H9 (cell line): ENCODE results near the gene ADAM8. TPM values are rescaled to one million over a fixed set of nuclear protein-coding genes. Genes with fewer than 3 reads are reported as not detected.

Experiments used
- DNase-seq: peaks from one replicate; pipeline ENCODE4 v3.0.0-alpha.2; 2017
- H2AFZ ChIP-seq: one replicate; pipeline ENCODE4 v1.6.1; 2013; ENCODE audit warnings: mild to moderate bottlenecking, low read length, control low read depth, moderate library complexity
- H2AK5ac ChIP-seq: 2 replicates; pipeline ENCODE4 v1.6.1; 2013; ENCODE audit warnings: low read length, control low read depth, mixed read lengths; ENCODE audit not compliant: insufficient read length
- H2BK120ac ChIP-seq: one replicate; pipeline ENCODE4 v1.6.1; 2013; ENCODE audit warnings: low read depth, mild to moderate bottlenecking, low read length, control low read depth, inconsistent platforms; ENCODE audit not compliant: poor library complexity, severe bottlenecking
- H2BK12ac ChIP-seq: 2 replicates; pipeline ENCODE4 v1.6.1; 2013; ENCODE audit warnings: low read length, control low read depth, mixed read lengths, low read depth; ENCODE audit not compliant: insufficient read length
- H2BK15ac ChIP-seq: 2 replicates; pipeline ENCODE4 v1.6.1; 2013; ENCODE audit warnings: low read depth, low read length, control low read depth
- H2BK20ac ChIP-seq: one replicate; pipeline ENCODE4 v1.6.1; 2013; ENCODE audit warnings: low read depth, mild to moderate bottlenecking, low read length, control low read depth, inconsistent platforms; ENCODE audit not compliant: poor library complexity, severe bottlenecking
- H2BK5ac ChIP-seq: 2 replicates; pipeline ENCODE4 v1.6.1; 2013; ENCODE audit warnings: low read length, control low read depth, mixed read lengths; ENCODE audit not compliant: insufficient read length
- H3K14ac ChIP-seq: 2 replicates; pipeline ENCODE4 v1.6.1; 2013; ENCODE audit warnings: low read length, control low read depth; ENCODE audit not compliant: insufficient read depth
- H3K18ac ChIP-seq: 2 replicates; pipeline ENCODE4 v1.6.1; 2013; ENCODE audit warnings: low read depth, mild to moderate bottlenecking, mixed read lengths, low read length, control low read depth; ENCODE audit not compliant: insufficient read length
- H3K23ac ChIP-seq: 2 replicates; pipeline ENCODE4 v1.6.1; 2013; ENCODE audit warnings: low read length, control low read depth, mixed read lengths, low read depth; ENCODE audit not compliant: insufficient read length
- H3K23me2 ChIP-seq: 2 replicates; pipeline ENCODE4 v1.6.1; 2013; ENCODE audit warnings: low read depth, mild to moderate bottlenecking, mixed read lengths, low read length, control low read depth; ENCODE audit not compliant: insufficient read length, poor library complexity, severe bottlenecking
- H3K27ac ChIP-seq: 2 replicates; pipeline ENCODE4 v1.5.1; 2013; ENCODE audit warnings: low read length, control low read depth, mixed read lengths, low read depth; ENCODE audit not compliant: insufficient read length
- H3K27me3 ChIP-seq: 2 replicates; pipeline ENCODE4 v1.6.1; 2013; ENCODE audit warnings: low read length, control low read depth, inconsistent platforms; ENCODE audit not compliant: insufficient read depth
- H3K4ac ChIP-seq: 2 replicates; pipeline ENCODE4 v1.6.1; 2013; ENCODE audit warnings: low read depth, mild to moderate bottlenecking, control low read depth, inconsistent platforms, low read length, moderate library complexity
- H3K4me1 ChIP-seq: 2 replicates; pipeline ENCODE4 v1.6.1; 2013; ENCODE audit warnings: low read length, control low read depth, inconsistent platforms; ENCODE audit not compliant: insufficient read depth
- H3K4me2 ChIP-seq: 2 replicates; pipeline ENCODE4 v1.6.1; 2013; ENCODE audit warnings: low read length, control low read depth, mixed read lengths; ENCODE audit not compliant: insufficient read length, insufficient read depth
- H3K56ac ChIP-seq: 2 replicates; pipeline ENCODE4 v1.6.1; 2013; ENCODE audit warnings: low read depth, mild to moderate bottlenecking, mixed read lengths, low read length, control low read depth; ENCODE audit not compliant: insufficient read length
- H3K79me1 ChIP-seq: 2 replicates; pipeline ENCODE4 v1.6.1; 2013; ENCODE audit warnings: low read depth, mild to moderate bottlenecking, moderate library complexity, low read length, control low read depth, inconsistent platforms; ENCODE audit not compliant: insufficient read depth, poor library complexity, severe bottlenecking
- H3K79me2 ChIP-seq: 2 replicates; pipeline ENCODE4 v1.6.1; 2013; ENCODE audit warnings: low read length, control low read depth, inconsistent platforms; ENCODE audit not compliant: insufficient read depth
- H3K9ac ChIP-seq: 2 replicates; pipeline ENCODE4 v1.6.1; 2013; ENCODE audit warnings: low read length, control low read depth, mixed read lengths; ENCODE audit not compliant: insufficient read length; ENCODE audit errors: extremely low read depth
- H3K9me3 ChIP-seq: one replicate; pipeline ENCODE4 v1.6.1; 2013; ENCODE audit warnings: low read depth, low read length, inconsistent platforms; ENCODE audit not compliant: control insufficient read depth
- H3T11ph ChIP-seq: one replicate; pipeline ENCODE4 v1.6.1; 2013; ENCODE audit warnings: mild to moderate bottlenecking, low read length, control low read depth, inconsistent platforms
- H4K20me1 ChIP-seq: one replicate; pipeline ENCODE4 v1.6.1; 2013; ENCODE audit not compliant: control insufficient read depth, insufficient read length, insufficient read depth
- H4K5ac ChIP-seq: 2 replicates; pipeline ENCODE4 v1.6.1; 2013; ENCODE audit warnings: low read depth, mild to moderate bottlenecking, mixed read lengths, low read length, control low read depth; ENCODE audit not compliant: insufficient read length
- H4K8ac ChIP-seq: replicated peaks from 2 replicates; pipeline ENCODE4 v1.6.1; 2013; ENCODE audit warnings: low read length, control low read depth, mixed read lengths, low read depth; ENCODE audit not compliant: insufficient read length
- H4K91ac ChIP-seq: 2 replicates; pipeline ENCODE4 v1.6.1; 2013; ENCODE audit warnings: low read depth, mild to moderate bottlenecking, moderate library complexity, mixed read lengths, low read length, control low read depth; ENCODE audit not compliant: insufficient read length
- H3K27ac Mint-ChIP-seq, 3 experiments: 2 replicates in 2 of 3; 3 replicates in 1 of 3; pipeline ENCODE4 v1.8.0; 2020 to 2021; ENCODE audit warnings: mixed read lengths in 3 of 3, mild to moderate bottlenecking in 1 of 3, moderate library complexity in 1 of 3
- H3K27me3 Mint-ChIP-seq: 2 replicates; pipeline ENCODE4 v1.8.0; 2021; ENCODE audit warnings: low read depth, mild to moderate bottlenecking, moderate library complexity, mixed read lengths
- H3K36me3 Mint-ChIP-seq, 3 experiments: 2 replicates in 2 of 3; 3 replicates in 1 of 3; pipeline ENCODE4 v1.8.0; 2020 to 2021; ENCODE audit warnings: low read depth in 3 of 3, mixed read lengths in 3 of 3; ENCODE audit not compliant: insufficient read depth in 1 of 3
- H3K4me1 Mint-ChIP-seq, 2 experiments: 2 replicates each; pipeline ENCODE4 v1.8.0; 2020; ENCODE audit warnings: mixed read lengths in 2 of 2
- H3K4me3 Mint-ChIP-seq, 2 experiments: 2 replicates in 1 of 2; 3 replicates in 1 of 2; pipeline ENCODE4 v1.8.0; 2020 to 2021; ENCODE audit warnings: mild to moderate bottlenecking in 2 of 2, mixed read lengths in 2 of 2, moderate library complexity in 1 of 2
- H3K9me3 Mint-ChIP-seq, 2 experiments: 2 replicates in 1 of 2; 3 replicates in 1 of 2; pipeline ENCODE4 v1.8.0; 2020; ENCODE audit warnings: mild to moderate bottlenecking in 2 of 2, mixed read lengths in 2 of 2, moderate library complexity in 1 of 2
- WGBS: extraction: QIAGEN DNeasy Blood & Tissue Kit; methylation state at CpG from one replicate; pipeline ENCODE4 v1.1.7; 2013; ENCODE audit warnings: missing lambda C conversion rate, low lambda C conversion rate, mixed read lengths; ENCODE audit not compliant: insufficient read length; ENCODE audit errors: extremely low coverage; 5-methylcytosine and 5-hydroxymethylcytosine counted together
- total RNA-seq: library from RNA; stranded (reverse); gene quantifications from 2 replicates; pipeline ENCODE4 v1.2.1, GENCODE V29; 2021
- TF ChIP-seq, protein P1 (sequence below): fragments of 200-600 bp; sonication (generic); conservative IDR thresholded peaks from 3 replicates; pipeline ENCODE4 v1.8.0; 2021; ENCODE audit warnings: antibody characterized with exemption, mild to moderate bottlenecking

Gene ADAM8
- total RNA-seq, 1 experiment from 2014 or later: 5.4 TPM

DNA sequence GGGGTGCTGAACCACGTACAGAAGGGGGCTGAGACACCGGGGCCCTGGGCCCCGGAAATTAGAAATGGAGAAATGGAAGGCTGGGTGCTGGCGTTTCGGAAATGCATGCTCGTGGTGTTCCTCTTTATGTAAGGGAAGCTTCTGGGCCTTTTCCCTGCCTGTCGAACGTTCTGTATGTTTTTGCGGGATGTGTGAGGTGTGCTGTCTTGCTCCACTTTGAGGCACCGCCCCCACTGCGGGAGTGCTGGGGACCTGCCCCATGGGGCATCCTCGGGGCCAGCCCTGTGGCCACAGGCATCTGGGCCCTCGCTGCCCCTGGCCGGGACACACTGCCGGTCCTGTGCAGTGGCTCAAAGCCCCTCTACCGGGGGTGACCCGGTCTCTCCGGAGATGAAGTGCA is 40.7 kb downstream of the ADAM8 start:
- H4K5ac ChIP-seq: no peak overlapping the region
- no peak overlapping the region for H3K4ac ChIP-seq
- H4K8ac ChIP-seq: no peak overlapping the region
- WGBS: no CpG with 5 or more reads among the region's 18 CpGs
- no peaks in the 10 kb centered on the region for H3K9me3 ChIP-seq
- no peak overlapping the region for H3T11ph ChIP-seq
- no peak overlapping the region for H2BK120ac ChIP-seq
- Mint-ChIP-seq H3K9me3 (peaks cover 0 to 4% of the 10 kb centered on the region in 2 experiments; a peak in 2 of 5 replicates), H3K36me3 (peaks cover 0 to 14% (median 0%) of the 10 kb centered on the region in 3 experiments; a peak in 3 of 7 replicates), H3K27ac (no peak overlapping the region), H3K4me3 (peak overlapping the region; percentile 39 to 69; a peak in 4 of 5 replicates), H3K27me3 (peaks cover 74% of the 10 kb centered on the region), H3K4me1 (peaks cover 19 to 30% of the 10 kb centered on the region in 2 experiments)
- H2BK20ac ChIP-seq: no peak overlapping the region
- no peak overlapping the region for H3K27ac ChIP-seq
- H3K14ac ChIP-seq: no peak overlapping the region; the same call in 1 of the 2 replicates
- peak overlapping the region; percentile 27 for H3K4me2 ChIP-seq
- no peak overlapping the region for H2BK15ac ChIP-seq
- H2AFZ ChIP-seq: no peak overlapping the region
- H3K18ac ChIP-seq: no peak overlapping the region
- no peak overlapping the region for H3K9ac ChIP-seq
- H2BK5ac ChIP-seq: no peak overlapping the region
- peaks cover 14% of the 10 kb centered on the region for H3K23me2 ChIP-seq
- no peaks in the 10 kb centered on the region for H4K20me1 ChIP-seq
- peaks cover 14% of the 10 kb centered on the region; the same call in 1 of the 2 replicates for H3K27me3 ChIP-seq
- H2AK5ac ChIP-seq: no peak overlapping the region
- H4K91ac ChIP-seq: no peak overlapping the region
- no peak overlapping the region for H3K23ac ChIP-seq
- H3K56ac ChIP-seq: no peak overlapping the region
- H3K4me1 ChIP-seq: no peaks in the 10 kb centered on the region; the same call in 1 of the 2 replicates
- no peak for DNase-seq
- TF ChIP-seq, protein P1, sequence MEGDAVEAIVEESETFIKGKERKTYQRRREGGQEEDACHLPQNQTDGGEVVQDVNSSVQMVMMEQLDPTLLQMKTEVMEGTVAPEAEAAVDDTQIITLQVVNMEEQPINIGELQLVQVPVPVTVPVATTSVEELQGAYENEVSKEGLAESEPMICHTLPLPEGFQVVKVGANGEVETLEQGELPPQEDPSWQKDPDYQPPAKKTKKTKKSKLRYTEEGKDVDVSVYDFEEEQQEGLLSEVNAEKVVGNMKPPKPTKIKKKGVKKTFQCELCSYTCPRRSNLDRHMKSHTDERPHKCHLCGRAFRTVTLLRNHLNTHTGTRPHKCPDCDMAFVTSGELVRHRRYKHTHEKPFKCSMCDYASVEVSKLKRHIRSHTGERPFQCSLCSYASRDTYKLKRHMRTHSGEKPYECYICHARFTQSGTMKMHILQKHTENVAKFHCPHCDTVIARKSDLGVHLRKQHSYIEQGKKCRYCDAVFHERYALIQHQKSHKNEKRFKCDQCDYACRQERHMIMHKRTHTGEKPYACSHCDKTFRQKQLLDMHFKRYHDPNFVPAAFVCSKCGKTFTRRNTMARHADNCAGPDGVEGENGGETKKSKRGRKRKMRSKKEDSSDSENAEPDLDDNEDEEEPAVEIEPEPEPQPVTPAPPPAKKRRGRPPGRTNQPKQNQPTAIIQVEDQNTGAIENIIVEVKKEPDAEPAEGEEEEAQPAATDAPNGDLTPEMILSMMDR: no peak
- no peaks in the 10 kb centered on the region for H3K79me2 ChIP-seq
- H3K79me1 ChIP-seq: no peaks in the 10 kb centered on the region
- no peak overlapping the region for H2BK12ac ChIP-seq
